ENCODE results near the gene LITAF. TPM values are rescaled to one million over a fixed set of nuclear protein-coding genes. Genes with fewer than 3 reads are reported as not detected.

LITAF gene
- total RNA-seq, 5 donors from 2014 or later (not counting 1 experiment from before 2014, with no cell fraction given): 150 to 256 (median 161) TPM

DNA sequence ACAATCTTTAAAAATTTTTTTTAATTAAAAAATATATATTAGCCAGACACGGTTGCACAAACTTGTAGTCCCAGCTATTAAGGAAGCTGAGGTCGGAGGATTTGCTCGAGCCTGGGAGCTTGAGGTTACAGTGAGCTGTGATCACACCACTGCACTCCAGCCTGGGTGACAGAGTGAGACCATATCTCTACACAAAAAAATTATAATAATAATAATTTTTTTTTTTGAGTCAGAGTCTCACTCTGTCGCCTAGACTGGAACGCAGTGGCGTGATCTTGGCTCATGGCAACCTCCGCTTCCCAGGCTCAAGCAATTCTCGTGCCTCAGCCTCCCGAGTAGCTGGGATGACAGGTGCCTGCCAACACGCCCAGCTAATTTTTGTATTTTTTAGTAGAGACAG is 23.8 kb downstream of the LITAF start:
- H3K4me1 ChIP-seq (ENCODE audit: control insufficient read depth in 1 of 2, extremely low read depth in 1 of 2, insufficient read depth in 2 of 2, low read length in 2 of 2): peaks cover 23 to 92% of the 10 kb centered on the region in 2 experiments
- CTCF ChIA-PET: interaction anchor here (0.7 to 1.5 kb wide), 5 partner anchors 9 to 235 kb away, joined by 3 to 11 read pairs (median 5); no protein-coding TSS in a partner anchor
- POLR2A ChIA-PET: interaction anchor here in 1 of 2 donors (0.7 to 1.5 kb wide), 3 partner anchors 19 to 25 kb away, joined by 3 to 5 read pairs (median 4); no protein-coding TSS in a partner anchor
- no peaks in the 10 kb centered on the region for H3K9me3 ChIP-seq
- Mint-ChIP-seq H3K27me3 (no peaks in the 10 kb centered on the region), H3K9me3 (no peaks in the 10 kb centered on the region), H3K4me1 (peaks cover 81 to 89% (median 81%) of the 10 kb centered on the region in 3 donors), H3K36me3 (peaks cover 25% of the 10 kb centered on the region), H3K4me3 (peak overlapping the region in 1 of 3 donors; percentile 43), H3K27ac (peak overlapping the region; percentile 91 to 96)
- WGBS (ENCODE audit: insufficient coverage): no CpG with 5 or more reads among the region's 10 CpGs
- no peaks in the 10 kb centered on the region for H3K27me3 ChIP-seq (replicated peaks in 1 of 2; ENCODE audit: control insufficient read depth in 2 of 2, extremely low read depth in 1 of 2, insufficient read depth in 2 of 2, low read length in 1 of 2)
- H3K36me3 ChIP-seq (ENCODE audit: control insufficient read depth in 2 of 2, extremely low read depth in 1 of 2, insufficient read depth in 1 of 2, low read length in 1 of 2): peaks cover 5 to 26% of the 10 kb centered on the region in 2 donors
- H3K27ac ChIP-seq (ENCODE audit: low read length): peak overlapping the region; percentile 95
- DNase-seq: peak in 2 of 35 experiments; percentile 38 to 55
- no peak for ATAC-seq (replicated peaks in 1 of 4)
- no peak overlapping the region for H3K4me3 ChIP-seq (ENCODE audit: control insufficient read depth in 1 of 2, extremely low read depth in 1 of 2, low read length in 1 of 2)

DNA sequence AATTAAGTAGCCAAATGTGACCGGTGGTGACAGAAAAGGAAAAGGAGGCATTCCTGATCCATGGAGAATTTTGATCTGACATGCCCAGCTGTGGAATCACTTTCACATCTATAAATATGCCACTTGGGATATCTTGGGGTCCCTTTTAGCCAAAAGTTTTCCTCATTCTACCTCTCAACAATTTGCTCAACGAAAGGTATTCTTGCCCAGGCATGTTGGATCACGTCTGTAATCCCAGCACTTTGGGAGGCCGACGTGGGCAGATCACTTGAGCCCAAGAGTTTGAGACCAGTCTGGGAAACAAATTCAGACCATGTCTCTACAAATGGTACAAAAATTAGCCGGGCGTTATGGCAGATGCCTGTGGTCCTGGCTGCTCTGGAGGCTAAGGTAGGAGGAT is 24.3 kb downstream of the LITAF start:
- peaks cover 24% of the 10 kb centered on the region for H3K36me3 Mint-ChIP-seq
- H3K36me3 ChIP-seq (ENCODE audit: control insufficient read depth in 2 of 2, extremely low read depth in 1 of 2, insufficient read depth in 1 of 2, low read length in 1 of 2): peaks cover 5 to 26% of the 10 kb centered on the region in 2 donors
- H3K27me3 ChIP-seq (replicated peaks in 1 of 2; ENCODE audit: control insufficient read depth in 2 of 2, extremely low read depth in 1 of 2, insufficient read depth in 2 of 2, low read length in 1 of 2): no peaks in the 10 kb centered on the region
- no peaks in the 10 kb centered on the region for H3K9me3 ChIP-seq
- peaks cover 24 to 92% of the 10 kb centered on the region in 2 experiments for H3K4me1 ChIP-seq (ENCODE audit: control insufficient read depth in 1 of 2, extremely low read depth in 1 of 2, insufficient read depth in 2 of 2, low read length in 2 of 2)
- DNase-seq: no peak
- H3K9me3 Mint-ChIP-seq: no peaks in the 10 kb centered on the region
- no peaks in the 10 kb centered on the region for H3K27me3 Mint-ChIP-seq
- H3K4me3 ChIP-seq (ENCODE audit: control insufficient read depth in 1 of 2, extremely low read depth in 1 of 2, low read length in 1 of 2): no peak overlapping the region
- ChIA-PET POLR2A (interaction anchor here in 1 of 2 donors (0.6 to 1.5 kb wide), 3 partner anchors 10 to 21 kb away, joined by 3 to 5 read pairs (median 3); no protein-coding TSS in a partner anchor), CTCF (interaction anchor here in 1 of 2 donors (0.7 to 1.5 kb wide), 4 partner anchors 20 to 235 kb away, joined by 3 to 11 read pairs (median 8); no protein-coding TSS in a partner anchor)
- H3K4me1 Mint-ChIP-seq: peaks cover 85 to 91% (median 85%) of the 10 kb centered on the region in 3 donors
- WGBS (ENCODE audit: insufficient coverage): 93% methylated on average over 5 of the region's 7 CpGs
- ATAC-seq (replicated peaks in 1 of 4): no peak
- peak overlapping the region; percentile 87 to 90 for H3K27ac Mint-ChIP-seq
- H3K27ac ChIP-seq (ENCODE audit: low read length): peak overlapping the region; percentile 95
- peak overlapping the region in 1 of 3 donors; percentile 83 for H3K4me3 Mint-ChIP-seq

GRCh38 chr16:11561856-11562255 is 24.9 kb downstream of the LITAF start:
- H3K4me3 ChIP-seq (ENCODE audit: control insufficient read depth in 1 of 2, extremely low read depth in 1 of 2, low read length in 1 of 2): peak overlapping the region in 1 of 2 donors; percentile 48
- Mint-ChIP-seq H3K27ac (peak overlapping the region; percentile 87 to 90), H3K4me1 (peaks cover 85 to 92% (median 87%) of the 10 kb centered on the region in 3 donors), H3K27me3 (no peaks in the 10 kb centered on the region), H3K9me3 (no peaks in the 10 kb centered on the region), H3K36me3 (peaks cover 23% of the 10 kb centered on the region), H3K4me3 (peak overlapping the region; percentile 73 to 83 (median 79))
- no peak for DNase-seq
- no CpG with 5 or more reads among the region's 3 CpGs for WGBS (ENCODE audit: insufficient coverage)
- POLR2A ChIA-PET: interaction anchor here in 1 of 2 donors (0.6 to 1.0 kb wide), 2 partner anchors 11 to 22 kb away, joined by 3 read pairs; no protein-coding TSS in a partner anchor
- no peak for ATAC-seq (replicated peaks in 1 of 4)
- H3K36me3 ChIP-seq (ENCODE audit: control insufficient read depth in 2 of 2, extremely low read depth in 1 of 2, insufficient read depth in 1 of 2, low read length in 1 of 2): peaks cover 5 to 25% of the 10 kb centered on the region in 2 donors
- H3K4me1 ChIP-seq (ENCODE audit: control insufficient read depth in 1 of 2, extremely low read depth in 1 of 2, insufficient read depth in 2 of 2, low read length in 2 of 2): peaks cover 29 to 96% of the 10 kb centered on the region in 2 experiments
- CTCF ChIA-PET: interaction anchor here in 1 of 2 donors (1.1 to 1.5 kb wide), 2 partner anchors 30 to 236 kb away, joined by 5 to 11 read pairs; no protein-coding TSS in a partner anchor
- H3K27me3 ChIP-seq (replicated peaks in 1 of 2; ENCODE audit: control insufficient read depth in 2 of 2, extremely low read depth in 1 of 2, insufficient read depth in 2 of 2, low read length in 1 of 2): no peaks in the 10 kb centered on the region
- no peaks in the 10 kb centered on the region for H3K9me3 ChIP-seq
- H3K27ac ChIP-seq (ENCODE audit: low read length): peak overlapping the region; percentile 95

DNA sequence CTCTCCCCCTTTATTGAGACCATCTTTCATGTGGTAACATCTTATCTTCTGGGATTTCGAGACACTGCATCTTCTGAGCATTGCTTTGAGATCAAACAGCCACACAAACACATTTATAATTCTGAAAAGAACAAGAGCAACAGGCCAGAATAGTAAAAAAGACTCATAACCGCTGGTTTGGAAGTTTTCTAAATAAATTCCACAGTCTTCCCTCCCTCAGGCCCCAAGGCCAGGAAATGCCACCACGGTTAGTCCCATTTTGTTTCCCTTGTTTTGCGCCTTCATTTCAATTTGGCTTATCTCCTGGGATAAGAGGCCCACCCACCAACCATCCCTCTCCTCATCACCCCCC is 25.3 kb downstream of the LITAF start:
- H3K4me3 Mint-ChIP-seq: peak overlapping the region; percentile 73 to 83 (median 79)
- Histone ChIP-seq H3K4me3 (ENCODE audit: control insufficient read depth in 1 of 2, extremely low read depth in 1 of 2, low read length in 1 of 2) (peak overlapping the region; percentile 48 to 64), H3K4me1 (ENCODE audit: control insufficient read depth in 1 of 2, extremely low read depth in 1 of 2, insufficient read depth in 2 of 2, low read length in 2 of 2) (peaks cover 31 to 97% of the 10 kb centered on the region in 2 experiments), H3K36me3 (ENCODE audit: control insufficient read depth in 2 of 2, extremely low read depth in 1 of 2, insufficient read depth in 1 of 2, low read length in 1 of 2) (peaks cover 4 to 22% of the 10 kb centered on the region in 2 donors), H3K9me3 (no peaks in the 10 kb centered on the region), H3K27ac (ENCODE audit: low read length) (peak overlapping the region; percentile 95), H3K27me3 (replicated peaks in 1 of 2; ENCODE audit: control insufficient read depth in 2 of 2, extremely low read depth in 1 of 2, insufficient read depth in 2 of 2, low read length in 1 of 2) (no peaks in the 10 kb centered on the region)
- WGBS (ENCODE audit: insufficient coverage): 45% methylated on average over 4 of the region's 4 CpGs
- DNase-seq (no peak), ATAC-seq (replicated peaks in 1 of 4) (peak; percentile 3 to 24 (median 10))
- ChIA-PET POLR2A (interaction anchor here in 1 of 2 donors (0.6 to 2.7 kb wide), 4 partner anchors 21 to 32 kb away, joined by 3 to 15 read pairs (median 6); no protein-coding TSS in a partner anchor), CTCF (interaction anchor here in 1 of 2 donors (1.2 to 1.3 kb wide), 2 partner anchors 22 to 61 kb away, joined by 5 to 6 read pairs; no protein-coding TSS in a partner anchor)
- H3K27ac Mint-ChIP-seq: peak overlapping the region; percentile 87 to 90
- H3K36me3 Mint-ChIP-seq: peaks cover 23% of the 10 kb centered on the region
- H3K9me3 Mint-ChIP-seq: no peaks in the 10 kb centered on the region
- peaks cover 85 to 92% (median 87%) of the 10 kb centered on the region in 3 donors for H3K4me1 Mint-ChIP-seq
- no peaks in the 10 kb centered on the region for H3K27me3 Mint-ChIP-seq

DNA sequence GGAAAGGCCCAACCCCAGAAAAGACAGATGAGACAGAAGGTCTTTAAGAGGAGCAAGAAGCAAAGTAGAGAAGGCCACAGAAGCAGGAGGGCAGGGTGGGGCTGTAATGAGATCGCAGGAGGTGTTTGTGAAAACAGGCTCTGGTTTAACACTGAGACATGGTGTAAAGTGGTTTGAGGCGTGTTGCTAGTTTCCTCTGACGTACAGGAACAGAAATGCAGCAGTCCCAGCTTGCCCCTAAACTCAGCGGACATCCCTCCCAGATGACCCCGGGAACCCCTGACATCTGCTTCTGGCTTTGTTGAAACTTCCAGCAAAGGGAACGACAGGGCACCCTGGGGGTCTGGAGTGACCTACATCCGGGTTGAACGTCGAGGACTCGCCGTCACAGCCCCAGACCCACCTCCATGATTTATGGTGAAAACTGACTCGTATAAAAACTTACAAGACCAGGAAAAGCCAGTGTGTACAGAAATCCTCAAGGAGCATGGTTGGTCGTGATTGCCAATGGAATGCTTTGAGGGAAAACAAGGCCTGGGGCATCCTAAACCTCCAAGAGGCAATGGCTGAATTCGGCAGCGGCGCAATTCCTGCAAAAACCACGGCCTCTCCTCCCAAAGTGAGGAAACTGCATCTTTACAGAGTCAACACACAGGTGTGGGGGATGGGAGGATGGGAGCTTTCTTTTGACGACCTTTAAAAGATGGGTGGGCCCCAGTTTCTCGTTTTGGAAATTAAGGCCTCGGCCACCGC is 25.8 kb downstream of the LITAF start:
- Histone ChIP-seq H3K9me3 (peaks cover 2% of the 10 kb centered on the region), H3K36me3 (ENCODE audit: control insufficient read depth in 2 of 2, extremely low read depth in 1 of 2, insufficient read depth in 1 of 2, low read length in 1 of 2) (peaks cover 10 to 22% of the 10 kb centered on the region in 2 donors), H3K4me1 (ENCODE audit: control insufficient read depth in 1 of 2, extremely low read depth in 1 of 2, insufficient read depth in 2 of 2, low read length in 2 of 2) (peaks cover 31 to 97% of the 10 kb centered on the region in 2 experiments), H3K27ac (ENCODE audit: low read length) (peak overlapping the region; percentile 95), H3K4me3 (ENCODE audit: control insufficient read depth in 1 of 2, extremely low read depth in 1 of 2, low read length in 1 of 2) (peak overlapping the region; percentile 48 to 64), H3K27me3 (replicated peaks in 1 of 2; ENCODE audit: control insufficient read depth in 2 of 2, extremely low read depth in 1 of 2, insufficient read depth in 2 of 2, low read length in 1 of 2) (no peaks in the 10 kb centered on the region)
- WGBS (ENCODE audit: insufficient coverage): 10% methylated on average over 11 of the region's 21 CpGs
- POLR2A ChIA-PET: interaction anchor here in 1 of 2 donors (0.6 to 2.7 kb wide), 8 partner anchors 8 to 182 kb away, joined by 3 to 15 read pairs (median 6); partner anchors contain the start of gene TXNDC11
- DNase-seq: peak; percentile 45 to 94 (median 82)
- CTCF ChIA-PET: interaction anchor here (0.5 to 1.3 kb wide), 10 partner anchors 15 to 207 kb away, joined by 3 to 6 read pairs (median 3); no protein-coding TSS in a partner anchor
- Mint-ChIP-seq H3K36me3 (peaks cover 24% of the 10 kb centered on the region), H3K4me3 (peak overlapping the region; percentile 73 to 83 (median 79)), H3K9me3 (peaks cover 0 to 4% (median 0%) of the 10 kb centered on the region in 3 donors), H3K4me1 (peaks cover 85 to 92% (median 87%) of the 10 kb centered on the region in 3 donors), H3K27ac (peak overlapping the region; percentile 87 to 90), H3K27me3 (no peaks in the 10 kb centered on the region)
- ATAC-seq (replicated peaks in 1 of 4): peak; percentile 91 to 96 (median 93)
